Neural cell (in vitro differentiated cells): ENCODE results near the gene ACAD11. TPM values are rescaled to one million over a fixed set of nuclear protein-coding genes. Genes with fewer than 3 reads are reported as not detected.

Experiments used
- H2AFZ ChIP-seq: fragments of 200-600, 300-800 bp; sonication (generic), shearing (Covaris generic); 2 replicates; pipeline ENCODE4 v1.6.0; 2014; ENCODE audit warnings: low read depth, mild to moderate bottlenecking, antibody characterized with exemption, low read length, moderate library complexity
- H3F3A ChIP-seq: fragments of 200-600 bp; shearing (Covaris generic); 2 replicates; pipeline ENCODE4 v1.6.1; 2016; ENCODE audit warnings: mild to moderate bottlenecking, moderate library complexity, mixed read lengths, antibody characterized with exemption, low read length; ENCODE audit not compliant: insufficient read depth, poor library complexity, severe bottlenecking
- H3K27ac ChIP-seq: fragments of 200-600, 300-800 bp; sonication (generic), shearing (Covaris generic); 2 replicates; pipeline ENCODE4 v1.5.1; 2014; ENCODE audit warnings: mild to moderate bottlenecking, low read length, moderate library complexity
- H3K27me3 ChIP-seq: fragments of 300-800, 200-600 bp; sonication (generic), shearing (Covaris generic); 2 replicates; pipeline ENCODE4 v1.6.0; 2014; ENCODE audit warnings: mild to moderate bottlenecking, low read depth, low read length, moderate library complexity; ENCODE audit not compliant: insufficient read depth
- H3K36me3 ChIP-seq: fragments of 300-800, 200-600 bp; sonication (generic), shearing (Covaris generic); 2 replicates; pipeline ENCODE4 v1.5.1; 2014; ENCODE audit warnings: mild to moderate bottlenecking, antibody characterized with exemption, low read length, moderate library complexity; ENCODE audit not compliant: insufficient read depth
- H3K4me2 ChIP-seq: fragments of 300-800, 200-600 bp; sonication (generic), shearing (Covaris generic); 2 replicates; pipeline ENCODE4 v1.6.0; 2014; ENCODE audit warnings: mild to moderate bottlenecking, low read length
- H3K4me3 ChIP-seq: fragments of 300-800, 200-600 bp; sonication (generic), shearing (Covaris generic); 2 replicates; pipeline ENCODE4 v1.5.1; 2014; ENCODE audit warnings: mild to moderate bottlenecking, low read length, moderate library complexity
- H3K79me2 ChIP-seq: fragments of 200-600 bp; shearing (Covaris generic); replicated peaks from 2 replicates; pipeline ENCODE4 v1.6.0; 2014; ENCODE audit warnings: mild to moderate bottlenecking, low read length, moderate library complexity; ENCODE audit not compliant: insufficient read depth
- H3K9ac ChIP-seq: fragments of 300-800, 200-600 bp; sonication (generic), shearing (Covaris generic); 2 replicates; pipeline ENCODE4 v1.6.1; 2016; ENCODE audit warnings: mild to moderate bottlenecking, low read length, mixed read lengths
- H3K9me2 ChIP-seq: fragments of 200-600 bp; shearing (Covaris generic); 2 replicates; pipeline ENCODE4 v1.6.1; 2016; ENCODE audit warnings: mild to moderate bottlenecking, low read length, mixed read lengths; ENCODE audit not compliant: insufficient read depth
- H3K9me3 ChIP-seq: fragments of 200-600, 300-800 bp; sonication (generic), shearing (Covaris generic); 2 replicates; pipeline ENCODE4 v1.6.1; 2016; ENCODE audit warnings: mild to moderate bottlenecking, mixed run types, low read length, moderate library complexity, mixed read lengths
- H4K20me1 ChIP-seq: fragments of 200-600 bp; shearing (Covaris generic); 2 replicates; pipeline ENCODE4 v1.6.1; 2016; ENCODE audit warnings: mild to moderate bottlenecking, mixed run types; ENCODE audit not compliant: insufficient read depth
- CTCF ChIP-seq: fragments of 450-650 bp; IDR thresholded peaks from 2 replicates; pipeline ENCODE4 v1.5.1; 2014; ENCODE audit warnings: antibody characterized with exemption, mild to moderate bottlenecking, moderate library complexity; ENCODE audit not compliant: poor library complexity, severe bottlenecking
- EP300 ChIP-seq: fragments of 450-650 bp; conservative IDR thresholded peaks from 2 replicates; pipeline ENCODE4 v1.6.1; 2014; ENCODE audit warnings: antibody characterized with exemption, mild to moderate bottlenecking, moderate library complexity; ENCODE audit not compliant: poor library complexity, severe bottlenecking
- EZH2 ChIP-seq: fragments of 200-600, 300-800 bp; shearing (Covaris generic), sonication (generic); IDR thresholded peaks from 2 replicates; pipeline ENCODE4 v1.6.1; 2014; ENCODE audit warnings: antibody characterized with exemption, low read length, borderline replicate concordance, mild to moderate bottlenecking; ENCODE audit not compliant: insufficient read depth, poor library complexity, severe bottlenecking
- MXI1 ChIP-seq: fragments of 450-650 bp; conservative IDR thresholded peaks from 2 replicates; pipeline ENCODE4 v1.6.1; 2014; ENCODE audit warnings: antibody characterized with exemption, mild to moderate bottlenecking; ENCODE audit not compliant: poor library complexity, severe bottlenecking
- POLR2AphosphoS5 ChIP-seq: IDR thresholded peaks from 2 replicates; pipeline ENCODE4 v1.6.1; 2012
- RAD21 ChIP-seq: fragments of 450-650 bp; conservative IDR thresholded peaks from 2 replicates; pipeline ENCODE4 v1.6.1; 2014; ENCODE audit warnings: antibody characterized with exemption, mild to moderate bottlenecking, moderate library complexity
- SMC3 ChIP-seq: fragments of 450-650 bp; conservative IDR thresholded peaks from 2 replicates; pipeline ENCODE4 v1.6.1; 2014; ENCODE audit warnings: antibody characterized with exemption, mild to moderate bottlenecking, moderate library complexity; ENCODE audit not compliant: poor library complexity
- TAF1 ChIP-seq: IDR thresholded peaks from 2 replicates; pipeline ENCODE4 v1.6.1; 2012; ENCODE audit warnings: low read depth
- polyA plus RNA-seq: library from polyadenylated mRNA; depleted of rRNA; stranded (reverse); fragments of >200 nt; gene quantifications from 2 replicates; pipeline ENCODE4 v1.2.3, GENCODE V29; 2014
- TF ChIP-seq, protein P1 (sequence below): IDR thresholded peaks from 2 replicates; pipeline ENCODE4 v1.6.1; 2012; ENCODE audit warnings: borderline replicate concordance

Gene ACAD11
- polyA plus RNA-seq, 1 donor from 2014 or later = 19.2 TPM

GRCh38 chr3:132549890-132550578 is 109.6 kb downstream of the ACAD11 start:
- no peaks in the 10 kb centered on the region for H4K20me1 ChIP-seq
- no peak overlapping the region for H3K4me2 ChIP-seq
- no peaks in the 10 kb centered on the region for H3K9me3 ChIP-seq
- no peaks in the 10 kb centered on the region for H3F3A ChIP-seq
- no peaks in the 10 kb centered on the region for H3K79me2 ChIP-seq
- no peaks in the 10 kb centered on the region for H3K9me2 ChIP-seq
- TF ChIP-seq CTCF = no peak
- TF ChIP-seq, protein P1, sequence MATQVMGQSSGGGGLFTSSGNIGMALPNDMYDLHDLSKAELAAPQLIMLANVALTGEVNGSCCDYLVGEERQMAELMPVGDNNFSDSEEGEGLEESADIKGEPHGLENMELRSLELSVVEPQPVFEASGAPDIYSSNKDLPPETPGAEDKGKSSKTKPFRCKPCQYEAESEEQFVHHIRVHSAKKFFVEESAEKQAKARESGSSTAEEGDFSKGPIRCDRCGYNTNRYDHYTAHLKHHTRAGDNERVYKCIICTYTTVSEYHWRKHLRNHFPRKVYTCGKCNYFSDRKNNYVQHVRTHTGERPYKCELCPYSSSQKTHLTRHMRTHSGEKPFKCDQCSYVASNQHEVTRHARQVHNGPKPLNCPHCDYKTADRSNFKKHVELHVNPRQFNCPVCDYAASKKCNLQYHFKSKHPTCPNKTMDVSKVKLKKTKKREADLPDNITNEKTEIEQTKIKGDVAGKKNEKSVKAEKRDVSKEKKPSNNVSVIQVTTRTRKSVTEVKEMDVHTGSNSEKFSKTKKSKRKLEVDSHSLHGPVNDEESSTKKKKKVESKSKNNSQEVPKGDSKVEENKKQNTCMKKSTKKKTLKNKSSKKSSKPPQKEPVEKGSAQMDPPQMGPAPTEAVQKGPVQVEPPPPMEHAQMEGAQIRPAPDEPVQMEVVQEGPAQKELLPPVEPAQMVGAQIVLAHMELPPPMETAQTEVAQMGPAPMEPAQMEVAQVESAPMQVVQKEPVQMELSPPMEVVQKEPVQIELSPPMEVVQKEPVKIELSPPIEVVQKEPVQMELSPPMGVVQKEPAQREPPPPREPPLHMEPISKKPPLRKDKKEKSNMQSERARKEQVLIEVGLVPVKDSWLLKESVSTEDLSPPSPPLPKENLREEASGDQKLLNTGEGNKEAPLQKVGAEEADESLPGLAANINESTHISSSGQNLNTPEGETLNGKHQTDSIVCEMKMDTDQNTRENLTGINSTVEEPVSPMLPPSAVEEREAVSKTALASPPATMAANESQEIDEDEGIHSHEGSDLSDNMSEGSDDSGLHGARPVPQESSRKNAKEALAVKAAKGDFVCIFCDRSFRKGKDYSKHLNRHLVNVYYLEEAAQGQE = no peak
- no peak for TF ChIP-seq EZH2
- no peak for TF ChIP-seq MXI1
- TF ChIP-seq RAD21 = no peak
- no peak for TF ChIP-seq SMC3
- TF ChIP-seq EP300 = no peak
- no peak for TF ChIP-seq POLR2AphosphoS5
- TF ChIP-seq TAF1 = no peak
- no peaks in the 10 kb centered on the region for H3K27me3 ChIP-seq
- no peak overlapping the region for H2AFZ ChIP-seq
- no peak overlapping the region for H3K27ac ChIP-seq
- no peak overlapping the region for H3K9ac ChIP-seq
- no peak overlapping the region for H3K4me3 ChIP-seq
- H3K36me3 ChIP-seq = no peaks in the 10 kb centered on the region

DNA sequence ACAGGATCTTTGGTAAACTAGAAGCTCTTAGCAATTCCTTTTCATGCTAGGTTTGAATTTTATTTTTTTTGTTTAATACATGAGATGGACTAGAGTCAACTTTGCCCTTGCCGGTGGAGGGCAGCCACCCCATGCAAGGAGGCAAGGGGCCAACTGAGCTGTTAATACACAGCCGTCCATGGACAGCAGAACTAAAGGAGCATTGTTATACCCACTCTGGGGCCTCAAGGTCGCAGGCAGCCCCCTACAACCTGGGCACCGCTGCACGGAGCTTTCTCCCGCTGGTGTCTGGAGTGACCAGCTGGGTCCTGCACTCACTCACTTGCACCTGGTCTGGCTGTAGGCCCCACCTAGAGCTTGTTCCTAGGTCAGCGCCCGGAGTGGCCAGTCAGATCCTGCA is 110.4 kb downstream of the ACAD11 start:
- no peak overlapping the region for H3K4me3 ChIP-seq
- no peaks in the 10 kb centered on the region for H3K27me3 ChIP-seq
- no peak overlapping the region for H2AFZ ChIP-seq
- H3K79me2 ChIP-seq = no peaks in the 10 kb centered on the region
- H3K9me2 ChIP-seq = no peaks in the 10 kb centered on the region
- H3K36me3 ChIP-seq = no peaks in the 10 kb centered on the region
- H3K9ac ChIP-seq = no peak overlapping the region
- H4K20me1 ChIP-seq = no peaks in the 10 kb centered on the region
- no peak overlapping the region for H3K4me2 ChIP-seq
- TF ChIP-seq SMC3 (no peak), RAD21 (no peak), CTCF (no peak), TAF1 (no peak), POLR2AphosphoS5 (no peak), EZH2 (no peak), EP300 (no peak), MXI1 (no peak)
- TF ChIP-seq, protein P1 = no peak
- H3K9me3 ChIP-seq = no peaks in the 10 kb centered on the region
- no peak overlapping the region for H3K27ac ChIP-seq
- no peaks in the 10 kb centered on the region for H3F3A ChIP-seq
